Measurements from ENCODE around the gene ARMC3. TPM values are rescaled to one million over a fixed set of nuclear protein-coding genes. Genes with fewer than 3 reads are reported as not detected.

Gene ARMC3
- total RNA-seq, 2 donors from 2014 or later = not detected

DNA sequence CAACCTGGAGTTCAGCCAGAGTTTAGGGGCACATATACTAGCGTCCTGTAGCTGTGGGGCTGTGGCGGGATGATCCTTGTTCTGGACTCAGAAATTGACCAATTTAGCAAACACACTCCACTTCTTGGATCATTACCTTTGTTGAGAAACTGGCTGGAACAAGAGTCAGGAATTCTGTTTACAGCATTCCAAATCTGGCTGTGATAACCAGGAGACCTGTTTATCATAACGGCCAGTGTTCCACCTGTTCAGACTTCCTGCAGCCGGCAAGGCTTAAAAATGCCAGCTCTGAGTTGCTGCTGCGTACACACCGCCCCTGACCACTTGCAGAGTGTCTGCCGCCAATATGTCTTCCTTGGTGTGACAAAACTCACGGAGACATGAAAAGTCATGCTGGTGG is 64.8 kb downstream of the ARMC3 start:
- Mint-ChIP-seq H3K36me3 (ENCODE audit: low read depth) (no peaks in the 10 kb centered on the region), H3K9me3 (no peaks in the 10 kb centered on the region), H3K4me1 (no peaks in the 10 kb centered on the region), H3K4me3 (no peak overlapping the region), H3K27me3 (peaks cover 8% of the 10 kb centered on the region), H3K27ac (no peak overlapping the region)
- no peak for ATAC-seq (replicated peaks)

DNA sequence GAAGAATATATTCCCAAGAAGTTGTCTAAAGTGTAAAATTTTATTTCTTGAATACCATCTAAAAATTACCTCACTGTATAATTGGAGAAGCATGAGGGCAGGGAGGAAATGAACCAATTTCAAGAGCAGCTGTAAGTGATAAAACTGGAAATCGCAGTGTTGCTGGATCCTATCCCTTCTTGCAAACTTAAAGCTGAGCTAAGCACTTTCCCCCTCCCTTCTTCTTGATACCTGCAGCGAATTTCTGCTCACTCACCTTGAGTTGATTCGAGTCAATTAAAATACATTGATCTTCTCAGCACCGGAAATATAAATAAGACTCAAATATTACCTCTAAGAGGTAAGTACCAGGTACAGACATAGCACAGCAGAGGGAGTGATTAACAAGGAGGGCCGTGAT is 65.5 kb downstream of the ARMC3 start:
- Mint-ChIP-seq H3K36me3 (ENCODE audit: low read depth) (no peaks in the 10 kb centered on the region), H3K27me3 (peaks cover 8% of the 10 kb centered on the region), H3K9me3 (no peaks in the 10 kb centered on the region), H3K27ac (no peak overlapping the region), H3K4me1 (no peaks in the 10 kb centered on the region), H3K4me3 (no peak overlapping the region)
- ATAC-seq (replicated peaks) = no peak

DNA sequence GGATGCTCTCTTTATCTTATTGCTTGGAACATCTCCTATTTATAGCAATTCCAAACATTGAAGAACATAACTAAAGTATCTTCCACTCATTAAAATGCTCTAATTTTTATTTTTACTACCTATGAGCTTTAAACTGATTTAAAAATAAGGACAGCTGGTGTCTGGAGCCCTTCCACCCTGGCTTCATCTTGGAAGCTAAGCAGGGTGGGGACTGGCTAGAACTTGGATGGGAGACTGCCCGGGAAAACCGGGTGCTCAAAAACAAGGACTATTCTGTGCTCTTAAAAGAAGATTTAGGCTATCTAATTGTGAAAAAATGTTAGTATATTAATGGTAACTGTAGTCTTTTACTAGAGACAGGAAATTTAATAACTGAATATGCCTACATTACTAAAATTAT is 69.2 kb downstream of the ARMC3 start:
- no peaks in the 10 kb centered on the region for H3K4me1 Mint-ChIP-seq
- H3K36me3 Mint-ChIP-seq (ENCODE audit: low read depth) = no peaks in the 10 kb centered on the region
- H3K27ac Mint-ChIP-seq = no peak overlapping the region
- H3K9me3 Mint-ChIP-seq = no peaks in the 10 kb centered on the region
- ATAC-seq (replicated peaks) = no peak
- H3K4me3 Mint-ChIP-seq = no peak overlapping the region
- H3K27me3 Mint-ChIP-seq = peaks cover 9% of the 10 kb centered on the region

DNA sequence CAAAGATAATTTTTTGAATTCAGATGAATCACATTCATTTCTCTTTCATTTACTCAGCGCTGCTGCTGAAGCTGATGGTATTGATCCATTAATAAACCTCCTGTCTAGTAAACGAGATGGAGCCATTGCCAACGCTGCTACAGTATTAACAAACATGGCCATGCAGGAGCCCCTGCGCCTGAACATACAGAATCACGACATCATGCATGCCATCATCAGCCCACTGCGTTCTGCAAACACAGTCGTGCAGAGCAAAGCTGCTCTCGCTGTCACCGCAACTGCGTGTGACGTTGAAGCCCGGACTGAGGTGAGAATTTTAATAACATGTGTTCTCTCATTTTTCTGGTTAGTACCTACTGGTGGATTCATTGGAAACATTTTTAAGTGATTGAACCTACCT is 70.2 kb downstream of the ARMC3 start:
- no peak for ATAC-seq (replicated peaks)
- peaks cover 13% of the 10 kb centered on the region for H3K27me3 Mint-ChIP-seq
- H3K4me3 Mint-ChIP-seq = no peak overlapping the region
- H3K9me3 Mint-ChIP-seq = no peaks in the 10 kb centered on the region
- H3K36me3 Mint-ChIP-seq (ENCODE audit: low read depth) = no peaks in the 10 kb centered on the region
- no peaks in the 10 kb centered on the region for H3K4me1 Mint-ChIP-seq
- H3K27ac Mint-ChIP-seq = no peak overlapping the region

DNA sequence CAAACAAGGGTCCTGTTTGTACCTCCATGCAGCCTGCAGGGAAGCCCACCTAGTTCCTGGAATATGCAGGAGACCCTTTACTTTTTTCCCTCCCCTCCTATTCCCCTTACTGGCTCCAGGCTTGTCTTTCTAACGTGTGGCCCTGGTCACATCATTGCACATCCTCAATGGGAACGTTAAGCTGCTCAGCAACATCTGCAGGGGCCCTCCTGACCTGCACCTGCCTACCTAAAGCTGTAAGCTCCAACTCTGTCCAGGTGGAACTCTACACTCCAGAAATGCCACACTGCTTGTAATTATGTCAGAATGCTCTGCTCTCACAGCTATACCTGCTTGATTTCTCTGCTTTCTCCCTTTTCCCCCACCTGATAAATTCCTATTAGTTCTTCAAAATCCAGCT is 72.1 kb downstream of the ARMC3 start:
- Mint-ChIP-seq H3K9me3 (no peaks in the 10 kb centered on the region), H3K36me3 (ENCODE audit: low read depth) (no peaks in the 10 kb centered on the region), H3K27ac (no peak overlapping the region), H3K4me1 (no peaks in the 10 kb centered on the region), H3K27me3 (peaks cover 14% of the 10 kb centered on the region), H3K4me3 (no peak overlapping the region)
- no peak for ATAC-seq (replicated peaks)

DNA sequence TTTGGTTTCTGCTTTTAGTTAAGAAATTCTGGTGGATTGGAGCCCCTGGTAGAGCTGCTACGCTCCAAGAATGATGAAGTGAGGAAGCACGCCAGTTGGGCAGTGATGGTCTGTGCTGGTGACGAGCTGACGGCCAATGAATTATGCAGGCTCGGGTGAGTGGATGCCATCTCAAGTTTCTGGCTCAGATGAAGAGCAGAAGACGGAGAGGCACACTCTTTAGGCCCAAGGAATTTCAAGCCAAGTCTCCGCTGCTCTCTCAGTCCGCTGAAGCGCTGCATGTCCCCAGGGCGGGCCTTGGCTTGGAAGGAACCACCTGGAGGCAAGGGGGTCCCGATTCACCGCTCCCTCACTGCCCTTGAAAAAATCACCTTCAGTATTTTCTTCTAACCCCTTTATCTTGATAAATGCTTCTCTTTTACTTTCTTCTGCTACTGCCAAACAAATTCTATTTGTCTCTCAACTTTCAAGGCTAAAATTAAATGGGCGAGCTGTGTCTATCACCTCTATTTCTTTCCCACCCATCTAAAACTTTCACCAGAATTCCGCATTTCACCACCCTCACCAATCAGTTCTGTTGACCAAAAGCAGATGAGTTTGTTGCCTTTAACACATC is 74.2 kb downstream of the ARMC3 start:
- H3K4me1 Mint-ChIP-seq = no peaks in the 10 kb centered on the region
- ATAC-seq (replicated peaks) = no peak
- H3K36me3 Mint-ChIP-seq (ENCODE audit: low read depth) = no peaks in the 10 kb centered on the region
- H3K4me3 Mint-ChIP-seq = no peak overlapping the region
- no peak overlapping the region for H3K27ac Mint-ChIP-seq
- peaks cover 14% of the 10 kb centered on the region for H3K27me3 Mint-ChIP-seq
- no peaks in the 10 kb centered on the region for H3K9me3 Mint-ChIP-seq

DNA sequence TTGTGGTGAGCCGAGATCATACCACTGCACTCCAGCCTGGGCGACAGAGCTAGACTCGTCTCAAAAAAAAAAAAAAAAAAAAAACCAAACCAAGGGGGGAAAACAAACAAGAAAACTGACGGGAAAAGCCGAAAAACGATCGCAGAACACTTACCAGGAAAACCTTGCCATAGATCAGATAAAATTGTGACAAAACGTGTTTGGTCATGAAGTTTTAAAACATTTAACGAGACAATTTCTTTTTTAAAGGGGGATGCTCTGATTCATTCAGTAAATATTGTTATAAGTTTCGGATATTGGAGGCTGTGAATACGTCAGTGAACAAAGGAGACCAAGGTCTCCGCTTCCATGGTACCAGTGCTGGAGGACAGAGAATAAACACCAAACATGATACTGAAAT is 77.3 kb downstream of the ARMC3 start:
- no peaks in the 10 kb centered on the region for H3K9me3 Mint-ChIP-seq
- ATAC-seq (replicated peaks) = no peak
- H3K4me1 Mint-ChIP-seq = no peaks in the 10 kb centered on the region
- H3K27me3 Mint-ChIP-seq = peaks cover 22% of the 10 kb centered on the region
- no peak overlapping the region for H3K4me3 Mint-ChIP-seq
- H3K36me3 Mint-ChIP-seq (ENCODE audit: low read depth) = no peaks in the 10 kb centered on the region
- no peak overlapping the region for H3K27ac Mint-ChIP-seq

DNA sequence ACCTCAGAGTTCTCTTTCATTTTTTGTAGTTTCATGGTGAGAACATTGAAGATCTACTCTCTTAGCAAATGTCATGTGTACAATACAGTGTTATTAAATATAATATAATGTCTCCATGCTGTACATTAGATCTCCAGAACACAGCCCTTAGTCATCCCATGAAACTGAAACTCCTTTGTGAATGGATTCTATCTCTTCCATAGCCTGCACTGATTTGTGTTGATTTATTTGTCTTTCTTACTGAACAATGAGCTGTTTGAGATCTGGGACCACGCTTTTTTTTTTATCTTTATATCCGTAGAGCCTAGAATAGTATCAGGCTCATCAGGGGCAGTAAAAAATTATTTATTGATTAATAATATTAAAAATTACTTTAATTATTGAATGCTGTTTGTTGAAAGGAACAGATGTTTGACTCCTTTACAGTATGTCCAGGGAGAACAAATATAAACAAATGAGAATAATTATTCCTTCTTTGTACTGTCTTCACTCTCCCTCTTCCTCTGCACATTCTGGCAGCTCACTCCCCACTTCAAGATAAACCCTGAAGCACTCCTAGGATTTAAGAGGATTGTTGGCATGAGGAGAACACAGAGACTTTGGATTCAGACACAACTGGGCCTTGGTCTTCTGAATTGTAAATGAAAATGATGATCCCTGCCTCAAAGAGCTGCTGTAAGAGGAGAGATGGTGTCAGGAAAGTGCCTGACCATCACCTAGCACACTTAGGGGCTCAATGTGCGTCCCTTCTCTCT is 85.9 kb downstream of the ARMC3 start:
- no peaks in the 10 kb centered on the region for H3K36me3 Mint-ChIP-seq (ENCODE audit: low read depth)

DNA sequence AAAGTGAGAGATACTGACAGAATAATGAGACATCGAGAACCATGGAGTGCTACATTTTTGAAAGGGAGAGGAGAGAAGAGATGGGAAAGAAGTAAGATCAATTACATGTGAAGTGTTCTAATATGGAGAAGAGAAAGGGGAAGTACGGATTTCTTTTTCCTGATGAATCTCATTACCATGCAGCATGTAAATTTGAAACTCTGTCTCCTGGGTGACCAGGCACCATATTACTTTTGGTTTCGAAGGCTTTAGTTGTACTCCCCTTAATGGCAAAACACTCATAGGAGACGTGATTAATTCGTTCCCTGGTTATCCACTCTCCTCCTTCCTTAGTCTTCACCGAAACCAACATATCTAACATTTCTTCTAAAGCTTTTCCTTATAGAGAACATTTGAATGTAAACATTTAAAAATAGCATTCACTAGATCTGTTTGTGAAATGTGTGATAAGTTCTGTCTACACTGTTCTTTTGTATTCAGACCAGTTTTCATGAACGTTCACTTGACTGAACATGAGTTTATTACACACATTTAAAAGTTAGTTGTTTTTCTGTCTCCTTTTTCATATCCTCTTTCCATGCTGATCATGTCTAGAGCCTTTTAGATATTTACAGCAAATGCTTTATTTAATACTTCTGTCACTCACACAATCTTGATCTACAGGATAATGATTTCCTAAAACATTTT is 87.3 kb downstream of the ARMC3 start:
- H3K4me1 Mint-ChIP-seq = no peaks in the 10 kb centered on the region
- no peaks in the 10 kb centered on the region for H3K9me3 Mint-ChIP-seq
- H3K27me3 Mint-ChIP-seq = peaks cover 37% of the 10 kb centered on the region
- H3K27ac Mint-ChIP-seq = no peak overlapping the region
- ATAC-seq (replicated peaks) = no peak
- H3K4me3 Mint-ChIP-seq = no peak overlapping the region
- H3K36me3 Mint-ChIP-seq (ENCODE audit: low read depth) = no peaks in the 10 kb centered on the region

More for the DNA sequence above, 85.9 kb downstream of the ARMC3 start:
- Mint-ChIP-seq H3K4me1 (no peaks in the 10 kb centered on the region), H3K27ac (no peak overlapping the region), H3K9me3 (no peaks in the 10 kb centered on the region), H3K4me3 (no peak overlapping the region), H3K27me3 (peaks cover 34% of the 10 kb centered on the region)
- ATAC-seq (replicated peaks) = no peak

DNA sequence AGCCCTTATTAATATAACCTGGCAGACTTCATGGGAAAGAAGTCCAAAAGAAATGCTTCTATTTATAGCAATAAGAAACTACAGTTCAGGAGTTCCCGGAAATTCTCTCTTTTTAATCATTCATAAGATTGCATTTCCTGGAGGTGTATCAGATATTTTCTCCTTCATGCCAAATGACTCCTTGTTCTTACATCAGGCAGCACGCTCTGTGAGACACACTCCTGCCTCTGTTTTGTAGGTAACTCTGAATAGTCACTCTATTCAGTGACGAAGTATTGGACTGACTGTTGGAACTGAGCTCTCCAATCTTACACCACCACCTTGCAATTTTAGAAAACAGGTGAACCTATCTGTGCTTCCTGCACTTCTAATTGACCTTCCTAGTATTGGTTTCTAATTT is 88.8 kb downstream of the ARMC3 start:
- Mint-ChIP-seq H3K36me3 (ENCODE audit: low read depth) (no peaks in the 10 kb centered on the region), H3K4me3 (no peak overlapping the region), H3K9me3 (no peaks in the 10 kb centered on the region), H3K4me1 (no peaks in the 10 kb centered on the region), H3K27me3 (peaks cover 34% of the 10 kb centered on the region), H3K27ac (no peak overlapping the region)
- no peak for ATAC-seq (replicated peaks)

DNA sequence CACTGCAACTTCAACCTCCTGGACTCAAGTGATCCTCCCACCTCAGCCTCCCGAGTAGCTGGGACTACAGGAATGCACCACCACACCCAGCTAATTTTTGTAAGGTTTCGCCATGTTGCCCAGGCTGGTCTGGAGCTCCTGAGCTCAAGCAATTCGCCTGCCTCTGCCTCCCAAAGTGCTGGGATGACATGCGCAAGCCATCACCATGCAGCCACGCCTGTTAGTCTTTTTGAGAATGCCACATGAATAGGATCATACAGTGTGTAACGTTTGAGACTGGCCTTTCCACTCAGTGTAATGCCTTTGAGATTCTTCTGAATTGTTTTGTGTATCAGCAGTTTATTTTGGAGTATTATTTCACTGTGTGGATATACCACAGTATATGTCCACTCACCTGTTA is 91.8 kb downstream of the ARMC3 start:
- H3K4me1 Mint-ChIP-seq = no peaks in the 10 kb centered on the region
- H3K27me3 Mint-ChIP-seq = peaks cover 39% of the 10 kb centered on the region
- H3K27ac Mint-ChIP-seq = no peak overlapping the region
- H3K4me3 Mint-ChIP-seq = no peak overlapping the region
- ATAC-seq (replicated peaks) = no peak
- H3K36me3 Mint-ChIP-seq (ENCODE audit: low read depth) = no peaks in the 10 kb centered on the region
- peaks cover 10% of the 10 kb centered on the region for H3K9me3 Mint-ChIP-seq

DNA sequence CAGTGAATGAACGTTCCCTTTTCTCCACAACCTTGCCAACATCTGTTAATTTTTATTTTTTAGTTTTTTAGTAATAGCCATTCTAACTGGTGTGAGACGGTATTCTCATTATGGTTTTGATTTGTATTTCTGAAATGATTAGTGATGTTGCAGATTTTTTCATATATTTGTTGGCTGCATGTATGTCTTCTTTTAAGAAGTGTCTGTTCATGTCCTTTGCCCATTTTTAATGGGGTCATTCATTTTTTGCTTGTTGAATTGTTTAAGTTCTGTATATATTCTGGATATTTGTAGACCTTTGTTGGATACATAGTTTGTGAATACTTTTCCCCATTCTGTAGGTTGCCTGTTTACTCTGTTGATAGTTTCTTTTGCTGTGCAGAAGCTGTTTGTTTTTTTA is 93.6 kb downstream of the ARMC3 start:
- H3K9me3 Mint-ChIP-seq = peaks cover 10% of the 10 kb centered on the region
- H3K27ac Mint-ChIP-seq = no peak overlapping the region
- no peaks in the 10 kb centered on the region for H3K4me1 Mint-ChIP-seq
- no peak for ATAC-seq (replicated peaks)
- peaks cover 43% of the 10 kb centered on the region for H3K27me3 Mint-ChIP-seq
- H3K4me3 Mint-ChIP-seq = no peak overlapping the region
- H3K36me3 Mint-ChIP-seq (ENCODE audit: low read depth) = no peaks in the 10 kb centered on the region

DNA sequence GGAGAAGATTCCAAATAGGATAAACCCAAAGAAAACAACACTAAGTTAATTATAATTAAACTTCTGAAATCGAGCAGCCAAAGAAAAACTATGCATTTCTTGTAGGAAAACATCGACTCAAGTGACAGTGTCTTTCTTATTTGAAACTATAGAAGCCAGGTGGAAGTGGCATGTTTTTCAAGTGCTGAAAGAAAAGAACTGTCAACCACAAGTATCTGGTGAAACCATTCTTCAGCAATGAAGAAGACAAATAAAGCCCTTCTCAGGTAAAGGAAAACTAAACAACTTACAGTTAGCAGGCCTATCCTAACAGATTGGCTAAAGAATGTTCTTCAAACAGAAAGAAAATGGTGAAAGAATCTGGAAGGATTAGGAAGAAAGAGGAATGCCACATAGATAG is 96.1 kb downstream of the ARMC3 start:
- Mint-ChIP-seq H3K27me3 (peaks cover 52% of the 10 kb centered on the region), H3K27ac (no peak overlapping the region), H3K36me3 (ENCODE audit: low read depth) (no peaks in the 10 kb centered on the region), H3K4me1 (no peaks in the 10 kb centered on the region), H3K4me3 (no peak overlapping the region), H3K9me3 (peaks cover 10% of the 10 kb centered on the region)
- ATAC-seq (replicated peaks) = no peak

DNA sequence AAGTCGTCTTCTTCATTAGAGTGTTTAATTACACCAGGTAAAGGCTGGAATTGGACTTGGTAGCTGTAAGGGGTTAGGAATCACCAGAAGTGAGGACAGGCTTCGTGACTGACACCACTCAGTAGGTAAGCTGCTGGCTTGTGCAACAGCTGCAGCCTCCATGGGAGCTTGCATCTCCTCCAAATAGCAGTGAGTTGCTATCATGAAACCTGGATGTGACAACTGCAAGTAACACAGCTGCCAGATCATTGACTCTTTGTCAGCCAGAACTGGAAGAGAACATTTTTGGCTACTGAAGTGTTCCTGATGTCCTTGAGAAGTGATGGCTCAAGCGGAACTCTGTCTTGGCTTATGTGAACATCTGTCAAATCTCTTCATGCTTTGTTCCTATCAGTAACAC is 103.5 kb downstream of the ARMC3 start:
- Mint-ChIP-seq H3K27me3 (peaks cover 60% of the 10 kb centered on the region), H3K4me1 (no peaks in the 10 kb centered on the region), H3K36me3 (ENCODE audit: low read depth) (no peaks in the 10 kb centered on the region), H3K4me3 (no peak overlapping the region), H3K9me3 (no peaks in the 10 kb centered on the region), H3K27ac (no peak overlapping the region)
- no peak for ATAC-seq (replicated peaks)

DNA sequence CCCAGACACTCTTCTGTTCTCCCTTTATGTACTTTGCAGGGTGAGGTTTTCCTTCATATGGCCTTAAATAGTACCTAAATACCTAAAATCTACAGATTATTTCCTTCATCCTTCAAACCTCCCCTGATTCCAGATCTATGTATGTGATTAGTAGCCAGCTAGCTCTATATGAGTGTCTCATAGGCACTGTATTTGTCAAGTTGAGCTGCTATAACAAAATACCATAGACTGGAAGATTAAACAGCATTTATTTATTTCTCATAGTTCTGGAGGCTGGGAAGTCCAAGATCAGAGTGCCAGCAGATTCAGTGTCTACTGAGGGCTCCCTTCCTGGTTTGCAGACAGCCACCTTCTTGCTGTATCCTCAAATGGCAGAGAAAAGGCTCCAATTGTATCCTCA is 106.9 kb downstream of the ARMC3 start:
- Mint-ChIP-seq H3K36me3 (ENCODE audit: low read depth) (no peaks in the 10 kb centered on the region), H3K4me3 (no peak overlapping the region), H3K27ac (no peak overlapping the region), H3K27me3 (peaks cover 52% of the 10 kb centered on the region), H3K9me3 (no peaks in the 10 kb centered on the region), H3K4me1 (no peaks in the 10 kb centered on the region)
- no peak for ATAC-seq (replicated peaks)
